Smooth muscle cell (in vitro differentiated cells): ENCODE measurements around the gene IFNL2. TPM values are rescaled to one million over a fixed set of nuclear protein-coding genes. Genes with fewer than 3 reads are reported as not detected.

Experiments used
- DNase-seq: peaks from one replicate; lab custom pipeline; 2025; ENCODE audit not compliant: unreplicated experiment; lab: John Stamatoyannopoulos, UW
- H2AFZ ChIP-seq: fragments of 200-600 bp; sonication (generic); 2 replicates; pipeline ENCODE4 v1.6.0; 2016; ENCODE audit warnings: antibody characterized with exemption, low read depth, mild to moderate bottlenecking
- H3F3A ChIP-seq: fragments of 200-600 bp; sonication (generic); 2 replicates; pipeline ENCODE4 v1.6.0; 2017; ENCODE audit warnings: antibody characterized with exemption, low read depth
- H3K27ac ChIP-seq: fragments of 200-600 bp; sonication (generic); 2 replicates; pipeline ENCODE4 v1.5.1; 2016; ENCODE audit warnings: low read depth, mild to moderate bottlenecking
- H3K27me3 ChIP-seq: fragments of 200-600 bp; sonication (generic); 2 replicates; pipeline ENCODE4 v1.6.1; 2016; ENCODE audit warnings: low read depth, mild to moderate bottlenecking
- H3K36me3 ChIP-seq: fragments of 200-600 bp; sonication (generic); 2 replicates; pipeline ENCODE4 v1.5.1; 2016; ENCODE audit warnings: low read depth
- H3K4me1 ChIP-seq: fragments of 200-600 bp; sonication (generic); 2 replicates; pipeline ENCODE4 v1.5.1; 2016; ENCODE audit warnings: low read depth
- H3K4me2 ChIP-seq: fragments of 200-600 bp; sonication (generic); 2 replicates; pipeline ENCODE4 v1.6.0; 2016; ENCODE audit warnings: mild to moderate bottlenecking
- H3K4me3 ChIP-seq: fragments of 200-600 bp; sonication (generic); 2 replicates; pipeline ENCODE4 v1.5.1; 2016; ENCODE audit warnings: mild to moderate bottlenecking
- H3K79me2 ChIP-seq: fragments of 200-600 bp; sonication (generic); 2 replicates; pipeline ENCODE4 v1.6.0; 2016; ENCODE audit warnings: low read depth, mild to moderate bottlenecking
- H3K9ac ChIP-seq: fragments of 200-600 bp; sonication (generic); 2 replicates; pipeline ENCODE4 v1.6.0; 2016; ENCODE audit warnings: low read depth
- H3K9me3 ChIP-seq: fragments of 200-600 bp; sonication (generic); replicated peaks from 2 replicates; pipeline ENCODE4 v1.5.1; 2016; ENCODE audit warnings: low read depth
- H4K20me1 ChIP-seq: fragments of 200-600 bp; sonication (generic); 2 replicates; pipeline ENCODE4 v1.6.0; 2016; ENCODE audit warnings: low read depth
- WGBS: methylation state at CpG from one replicate; pipeline ENCODE4 v1.1.7; 2016; ENCODE audit warnings: low lambda C conversion rate; 5-methylcytosine and 5-hydroxymethylcytosine counted together
- polyA plus RNA-seq: library from polyadenylated mRNA; unstranded; fragments of >200 nt; fragmentation: Nextera tagmentation; extraction: Ambion mirVana; gene quantifications from 2 replicates; pipeline ENCODE4 v1.2.1, GENCODE V29; 2016
- total RNA-seq: library from RNA; depleted of rRNA; stranded (reverse); fragments of >200 nt; gene quantifications from 2 replicates; pipeline ENCODE4 v1.2.3, GENCODE V29; 2014
- TF ChIP-seq, protein P1 (sequence below): fragments of 200-600 bp; sonication (generic); IDR thresholded peaks from 2 replicates; pipeline ENCODE4 v1.5.1; 2017; ENCODE audit warnings: borderline replicate concordance, mild to moderate bottlenecking, antibody characterized with exemption; ENCODE audit not compliant: insufficient read depth, poor library complexity, severe bottlenecking

The IFNL2 gene
- total and polyA plus RNA-seq, 2 experiments from 2014 or later, result not detected

DNA sequence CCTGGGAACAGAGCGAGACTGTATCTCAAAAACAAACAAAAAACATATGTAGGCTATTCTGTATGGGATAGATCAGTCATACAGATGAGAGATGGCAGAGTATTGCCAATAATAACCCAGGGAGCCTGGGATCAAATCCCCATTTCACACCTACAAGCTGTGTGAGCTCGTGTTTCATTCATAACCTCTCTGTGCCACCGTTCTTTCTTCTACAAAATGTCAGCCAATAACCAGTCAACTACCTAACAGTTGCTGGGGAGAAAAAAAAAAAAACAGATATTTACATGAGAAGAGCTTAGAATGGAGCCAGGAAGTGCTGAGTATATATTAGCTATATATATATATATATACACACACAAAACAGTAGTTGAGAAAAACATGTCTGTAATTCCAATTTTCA lies 6.5 kb upstream of the IFNL2 start:
- H3K4me1 ChIP-seq, result no peaks in the 10 kb centered on the region
- no peaks in the 10 kb centered on the region for H3K9me3 ChIP-seq
- H4K20me1 ChIP-seq, result no peaks in the 10 kb centered on the region
- H3K27me3 ChIP-seq, result peaks cover 42% of the 10 kb centered on the region
- DNase-seq, result no peak
- H3K79me2 ChIP-seq, result no peaks in the 10 kb centered on the region
- H3F3A ChIP-seq, result no peaks in the 10 kb centered on the region
- H3K4me3 ChIP-seq, result no peak overlapping the region
- H3K9ac ChIP-seq, result no peak overlapping the region
- no peaks in the 10 kb centered on the region for H3K36me3 ChIP-seq
- 90% methylated on average over 3 of the region's 3 CpGs for WGBS
- no peak overlapping the region for H3K4me2 ChIP-seq
- TF ChIP-seq, protein P1, sequence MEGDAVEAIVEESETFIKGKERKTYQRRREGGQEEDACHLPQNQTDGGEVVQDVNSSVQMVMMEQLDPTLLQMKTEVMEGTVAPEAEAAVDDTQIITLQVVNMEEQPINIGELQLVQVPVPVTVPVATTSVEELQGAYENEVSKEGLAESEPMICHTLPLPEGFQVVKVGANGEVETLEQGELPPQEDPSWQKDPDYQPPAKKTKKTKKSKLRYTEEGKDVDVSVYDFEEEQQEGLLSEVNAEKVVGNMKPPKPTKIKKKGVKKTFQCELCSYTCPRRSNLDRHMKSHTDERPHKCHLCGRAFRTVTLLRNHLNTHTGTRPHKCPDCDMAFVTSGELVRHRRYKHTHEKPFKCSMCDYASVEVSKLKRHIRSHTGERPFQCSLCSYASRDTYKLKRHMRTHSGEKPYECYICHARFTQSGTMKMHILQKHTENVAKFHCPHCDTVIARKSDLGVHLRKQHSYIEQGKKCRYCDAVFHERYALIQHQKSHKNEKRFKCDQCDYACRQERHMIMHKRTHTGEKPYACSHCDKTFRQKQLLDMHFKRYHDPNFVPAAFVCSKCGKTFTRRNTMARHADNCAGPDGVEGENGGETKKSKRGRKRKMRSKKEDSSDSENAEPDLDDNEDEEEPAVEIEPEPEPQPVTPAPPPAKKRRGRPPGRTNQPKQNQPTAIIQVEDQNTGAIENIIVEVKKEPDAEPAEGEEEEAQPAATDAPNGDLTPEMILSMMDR, result no peak
- H3K27ac ChIP-seq, result no peak overlapping the region
- H2AFZ ChIP-seq, result no peak overlapping the region

DNA sequence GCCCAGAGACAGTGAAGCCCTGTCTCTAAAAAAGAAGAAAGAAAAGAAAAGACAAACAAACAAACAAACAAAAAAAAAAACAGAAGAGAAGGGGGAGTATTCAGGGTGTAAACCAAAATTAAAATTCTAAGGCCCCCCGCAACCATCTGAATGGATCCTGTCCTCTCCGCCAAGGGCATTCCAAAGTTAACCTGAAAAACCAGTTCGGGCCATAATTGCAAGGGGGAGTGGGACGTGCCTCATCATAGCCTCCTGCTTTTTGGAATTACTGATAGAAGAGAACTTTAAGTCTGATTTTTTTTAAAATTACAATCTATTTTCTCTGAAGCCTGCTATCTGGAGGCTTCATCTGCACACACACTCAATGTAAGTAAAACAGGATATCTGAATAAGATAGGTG lies 5.7 kb upstream of the IFNL2 start:
- Histone ChIP-seq H2AFZ (no peak overlapping the region), H3K36me3 (no peaks in the 10 kb centered on the region), H3K4me1 (no peaks in the 10 kb centered on the region), H3K27ac (no peak overlapping the region), H3K4me2 (no peak overlapping the region), H4K20me1 (no peaks in the 10 kb centered on the region), H3K9ac (no peak overlapping the region), H3K79me2 (no peaks in the 10 kb centered on the region), H3K27me3 (peaks cover 48% of the 10 kb centered on the region), H3F3A (no peaks in the 10 kb centered on the region), H3K9me3 (no peaks in the 10 kb centered on the region), H3K4me3 (no peak overlapping the region)
- 66% methylated on average over 4 of the region's 4 CpGs for WGBS
- DNase-seq, result no peak
- TF ChIP-seq, protein P1, result no peak

DNA sequence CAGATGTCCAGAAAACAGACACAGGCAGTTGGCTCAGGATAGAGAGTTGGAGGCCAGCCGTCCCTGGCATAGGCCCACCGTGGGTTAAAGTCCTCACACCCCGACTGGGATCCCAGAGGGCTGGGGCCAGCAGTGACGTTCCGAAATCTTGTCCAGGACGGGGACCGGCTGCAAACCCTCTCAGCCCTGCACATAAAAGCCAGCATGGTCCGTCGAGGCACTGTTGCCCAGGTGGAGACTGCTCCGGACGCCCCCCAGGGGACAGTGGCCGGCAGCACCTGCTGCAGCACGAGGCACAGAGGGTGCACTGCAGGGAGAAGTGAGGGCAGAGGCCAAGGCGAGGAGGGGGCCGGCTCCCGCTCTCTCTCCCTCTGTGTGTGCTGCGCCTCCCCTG lies 4.3 kb upstream of the IFNL2 start:
- Histone ChIP-seq H3K4me3 (no peak overlapping the region), H3K27ac (no peak overlapping the region), H3K27me3 (peaks cover 51% of the 10 kb centered on the region), H2AFZ (no peak overlapping the region), H3K9me3 (no peaks in the 10 kb centered on the region), H3K36me3 (no peaks in the 10 kb centered on the region), H4K20me1 (no peaks in the 10 kb centered on the region), H3K4me1 (no peaks in the 10 kb centered on the region), H3K9ac (no peak overlapping the region), H3K4me2 (no peak overlapping the region), H3K79me2 (no peaks in the 10 kb centered on the region), H3F3A (no peaks in the 10 kb centered on the region)
- DNase-seq, result no peak
- 30% methylated on average over 17 of the region's 17 CpGs for WGBS
- TF ChIP-seq, protein P1, result no peak
